Fibroblast of pulmonary artery (primary cell): ENCODE measurements around the gene PRKCE.

Experiments
- DNase-seq: peaks from one replicate; pipeline ENCODE4 v3.0.0-alpha.2; 2010; ENCODE audit warnings: low read depth
- H3K4me3 ChIP-seq: replicated peaks from 2 replicates; pipeline ENCODE4 v1.5.1; 2011; ENCODE audit warnings: low read depth, mild to moderate bottlenecking, control low read depth, low read length, moderate library complexity
- CTCF ChIP-seq: IDR thresholded peaks from 2 replicates; pipeline ENCODE4 v1.5.1; 2011; ENCODE audit warnings: mild to moderate bottlenecking, control low read depth, low read length, inconsistent platforms; ENCODE audit errors: missing control alignments

PRKCE gene

DNA sequence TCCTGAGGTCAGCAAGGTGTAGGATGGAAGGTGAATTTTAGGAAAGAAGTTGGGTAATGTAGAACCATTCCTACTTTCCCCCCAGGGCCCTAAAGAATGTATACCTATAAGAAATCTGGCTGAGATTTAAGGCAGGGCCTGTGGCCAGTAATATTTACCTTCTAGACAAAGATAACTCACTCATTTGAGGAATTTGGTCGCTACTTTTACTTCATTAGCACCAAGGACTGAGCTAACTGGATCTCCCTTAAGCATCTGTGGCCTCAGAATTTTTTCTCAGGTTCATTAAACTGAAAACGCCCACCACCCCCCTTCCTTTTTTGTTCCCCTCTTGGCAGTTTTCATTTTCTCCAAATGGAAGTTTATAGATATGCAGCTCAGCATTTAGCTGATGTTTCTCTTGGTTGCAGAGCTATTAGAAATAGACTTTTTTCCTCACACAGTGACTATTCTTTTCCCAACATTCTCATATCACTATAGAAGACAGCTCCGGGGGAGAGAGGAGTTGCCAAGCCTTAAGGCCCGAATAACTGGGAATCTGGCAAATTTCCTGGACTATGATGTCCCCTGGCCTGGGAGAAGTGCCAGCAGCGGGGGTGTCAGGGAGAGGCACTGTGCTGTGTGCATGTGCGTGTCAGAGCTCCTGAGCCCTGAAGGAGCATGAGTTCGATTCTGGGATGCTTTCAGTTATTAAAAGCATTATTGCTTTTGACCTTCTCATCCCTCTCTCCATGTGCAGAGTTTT, 310.9 kb downstream of the PRKCE start:
- peak; percentile 85 for DNase-seq
- no peak for TF ChIP-seq CTCF
- no peak overlapping the region for H3K4me3 ChIP-seq

DNA sequence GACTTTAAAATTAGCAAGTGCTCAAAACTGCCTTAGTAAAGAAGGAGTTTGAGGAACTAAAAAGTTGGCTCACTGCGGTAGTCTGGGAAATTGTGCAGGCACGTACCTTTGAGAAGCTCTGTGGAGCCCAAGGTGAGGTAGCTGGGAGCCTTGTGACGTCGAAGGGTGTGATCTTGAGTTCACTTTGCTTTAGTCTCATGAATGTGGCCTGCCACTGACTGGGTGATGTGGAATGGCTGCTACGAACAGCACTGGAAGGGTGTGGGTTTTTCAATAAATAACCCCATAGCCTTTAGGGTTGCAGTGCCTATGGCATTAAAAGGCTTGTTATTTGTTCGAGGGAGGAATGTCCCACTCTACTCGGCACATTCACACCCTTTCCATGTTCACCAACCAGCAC, 312.3 kb downstream of the PRKCE start:
- DNase-seq: no peak
- no peak for TF ChIP-seq CTCF
- no peak overlapping the region for H3K4me3 ChIP-seq

- TF ChIP-seq CTCF: no peak
- DNase-seq: peak; percentile 92
- no peak overlapping the region for H3K4me3 ChIP-seq
Observed at GRCh38 chr2:45964223-45964841, 312.9 kb downstream of the PRKCE start.

- DNase-seq: peak; percentile 49
- H3K4me3 ChIP-seq: no peak overlapping the region
- no peak for TF ChIP-seq CTCF
Observed at GRCh38 chr2:45964906-45965305, 313.4 kb downstream of the PRKCE start.

GRCh38 chr2:45965871-45966498, 314.5 kb downstream of the PRKCE start:
- H3K4me3 ChIP-seq: no peak overlapping the region
- no peak for DNase-seq
- no peak for TF ChIP-seq CTCF

GRCh38 chr2:45968946-45969584, 317.6 kb downstream of the PRKCE start:
- DNase-seq: no peak
- no peak for TF ChIP-seq CTCF
- H3K4me3 ChIP-seq: no peak overlapping the region
